VCaP (cell line): Measurements from ENCODE around the gene ZNF24.

Experiments
- H3K27ac ChIP-seq: fragments of 450-650 bp; 2 replicates; pipeline ENCODE4 v1.5.1; 2017
- CTCF ChIP-seq: fragments of 450-650 bp; conservative IDR thresholded peaks from 2 replicates; pipeline ENCODE4 v1.5.1; 2017; ENCODE audit warnings: mild to moderate bottlenecking, moderate library complexity

The ZNF24 gene

DNA sequence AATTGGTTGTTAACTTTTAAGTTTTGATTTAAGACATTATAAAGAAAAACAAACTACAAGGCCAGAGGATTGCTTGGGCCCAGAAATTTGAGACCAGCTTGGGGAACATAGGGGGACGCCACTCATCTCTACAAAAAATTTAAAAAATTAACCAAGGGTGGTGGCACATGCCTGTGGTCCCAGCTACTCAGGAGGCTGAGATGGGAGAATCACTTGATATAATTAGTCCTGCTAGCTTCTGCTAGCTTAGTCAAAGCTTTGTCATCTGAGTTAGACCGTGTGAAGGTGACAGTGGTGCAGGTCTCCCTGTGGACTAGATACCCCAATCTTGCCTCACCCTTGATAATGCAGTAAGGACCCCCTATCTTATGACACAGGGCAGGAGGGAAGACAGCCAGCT is 38.9 kb upstream of the ZNF24 start:
- no peak for TF ChIP-seq CTCF
- H3K27ac ChIP-seq = no peak overlapping the region

DNA sequence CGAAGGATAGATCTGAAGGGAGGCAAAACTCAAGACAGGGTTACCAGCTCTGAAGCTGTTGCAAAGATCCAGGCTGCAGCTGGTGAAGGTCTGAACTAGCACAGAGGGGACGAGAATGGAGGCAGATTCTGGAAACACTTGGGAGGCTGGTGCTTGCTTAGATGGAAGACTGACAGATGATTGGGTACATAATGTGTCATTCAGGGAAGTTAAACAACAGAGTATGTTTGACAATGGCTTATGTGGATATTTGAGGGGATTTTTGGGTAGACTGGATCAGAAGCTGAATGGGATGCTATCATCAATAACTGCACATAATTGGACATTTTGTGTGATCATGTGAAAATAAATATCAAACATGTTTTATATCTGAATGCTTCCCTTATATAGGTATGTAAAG is 35.2 kb upstream of the ZNF24 start:
- TF ChIP-seq CTCF = no peak
- no peak overlapping the region for H3K27ac ChIP-seq

DNA sequence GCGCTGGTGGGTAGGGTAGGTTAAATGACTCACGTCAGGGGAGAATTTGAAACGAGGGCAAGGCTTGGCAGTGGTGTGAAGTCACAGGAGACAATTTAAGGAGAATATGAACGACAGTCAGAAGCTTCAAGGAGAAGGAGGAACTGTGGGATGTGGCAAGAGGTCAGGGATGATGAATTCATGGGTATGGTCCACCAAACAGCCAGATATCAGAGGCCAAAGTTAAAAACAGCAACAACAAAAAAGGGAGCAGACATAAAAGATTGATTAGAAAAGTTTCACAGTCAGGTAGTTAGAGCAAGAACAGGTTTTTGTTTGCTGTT is 34.3 kb upstream of the ZNF24 start:
- no peak overlapping the region for H3K27ac ChIP-seq
- TF ChIP-seq CTCF = no peak

GRCh38 chr18:35377875-35378573 is 33.8 kb upstream of the ZNF24 start:
- H3K27ac ChIP-seq = no peak overlapping the region
- no peak for TF ChIP-seq CTCF

GRCh38 chr18:35376742-35377695 is 32.8 kb upstream of the ZNF24 start, which contains the start of gene ZNF396:
Gene ZNF396, minus strand, starts transcription at chr18:35377337. Its CDS starts 3,045 bp downstream, at chr18:35374292.
- no peak for TF ChIP-seq CTCF
- H3K27ac ChIP-seq = peak within 1 kb of the TSS; percentile 48; the same call in 1 of the 2 replicates

- no peak for TF ChIP-seq CTCF
- no peak overlapping the region; the same call in 1 of the 2 replicates for H3K27ac ChIP-seq
These were observed 32.1 kb upstream of the ZNF24 start for GRCh38 chr18:35376393-35376741.

GRCh38 chr18:35374708-35375107 is 30.5 kb upstream of the ZNF24 start:
- no peak overlapping the region for H3K27ac ChIP-seq
- TF ChIP-seq CTCF = no peak
